ENCODE measurements around the gene SLC27A5.
A peak's percentile ranks its signal among the peaks of the same experiment; 100 is the strongest.
"Not testable (repeated sequence)": the region's sequence is repeated elsewhere in the genome, so short reads cannot be mapped to it uniquely, and the experiment has no call there.

SLC27A5 gene

DNA sequence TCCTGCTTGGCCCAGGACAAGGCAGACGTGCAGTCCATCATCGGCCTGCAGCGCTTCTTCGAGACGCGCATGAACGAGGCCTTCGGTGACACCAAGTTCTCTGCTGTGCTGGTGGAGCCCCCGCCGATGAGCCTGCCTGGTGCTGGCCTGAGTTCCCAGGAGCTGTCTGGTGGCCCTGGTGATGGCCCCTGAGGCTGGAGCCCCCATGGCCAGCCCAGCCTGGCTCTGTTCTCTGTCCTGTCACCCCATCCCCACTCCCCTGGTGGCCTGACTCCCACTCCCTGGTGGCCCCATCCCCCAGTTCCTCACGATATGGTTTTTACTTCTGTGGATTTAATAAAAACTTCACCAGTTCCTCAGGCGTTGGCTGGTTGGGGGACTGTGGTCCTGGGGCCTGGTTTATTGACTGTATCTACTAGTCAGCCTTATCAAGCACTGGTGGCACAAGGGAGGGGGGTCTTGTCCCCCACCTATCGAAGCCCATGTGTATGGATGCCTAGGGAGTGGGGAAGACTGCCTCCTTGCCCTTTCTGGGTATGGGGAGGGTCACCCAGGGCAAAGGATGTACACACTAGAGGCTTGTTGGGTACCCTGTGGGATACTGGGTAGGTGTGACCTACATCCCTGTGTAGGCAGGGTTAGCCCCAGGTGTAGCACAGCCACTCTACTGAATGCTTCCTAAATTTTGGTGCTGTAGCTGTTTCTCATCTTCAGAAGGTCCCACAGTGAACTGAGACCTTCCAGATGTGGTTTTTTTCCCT, 38.8 kb upstream of the SLC27A5 start:
- no peak for DNase-seq (ENCODE audit: low read depth in 2 of 2)

DNA sequence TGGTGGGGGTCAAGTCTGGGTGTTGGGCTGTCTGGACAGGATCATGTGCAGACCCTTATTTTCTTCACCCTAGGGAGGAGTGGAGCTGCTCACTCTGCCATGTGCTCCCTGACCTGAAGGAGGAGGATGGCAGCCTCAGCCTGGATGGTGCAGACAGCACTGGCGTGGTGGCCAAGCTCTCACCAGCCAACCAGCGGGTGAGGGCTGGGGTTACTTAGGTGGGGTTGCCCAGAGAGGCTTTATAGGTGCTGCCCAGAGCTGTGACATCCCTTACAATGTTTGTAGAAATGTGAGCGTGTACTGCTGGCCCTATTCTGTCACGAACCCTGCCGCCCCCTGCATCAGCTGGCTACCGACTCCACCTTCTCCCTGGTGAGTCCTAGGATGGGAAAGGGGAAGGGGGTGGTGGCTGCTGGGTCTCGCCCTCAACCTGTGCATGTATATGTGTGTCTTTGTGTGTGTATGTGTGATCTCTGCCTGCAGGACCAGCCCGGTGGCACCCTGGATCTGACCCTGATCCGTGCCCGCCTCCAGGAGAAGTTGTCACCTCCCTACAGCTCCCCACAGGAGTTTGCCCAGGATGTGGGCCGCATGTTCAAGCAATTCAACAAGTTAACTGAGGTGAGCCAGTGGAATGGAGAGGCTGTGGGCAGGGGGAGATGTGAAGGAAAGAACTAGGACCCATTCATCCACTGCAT, 38.0 kb upstream of the SLC27A5 start:
- DNase-seq (ENCODE audit: low read depth in 2 of 2): no peak

DNA sequence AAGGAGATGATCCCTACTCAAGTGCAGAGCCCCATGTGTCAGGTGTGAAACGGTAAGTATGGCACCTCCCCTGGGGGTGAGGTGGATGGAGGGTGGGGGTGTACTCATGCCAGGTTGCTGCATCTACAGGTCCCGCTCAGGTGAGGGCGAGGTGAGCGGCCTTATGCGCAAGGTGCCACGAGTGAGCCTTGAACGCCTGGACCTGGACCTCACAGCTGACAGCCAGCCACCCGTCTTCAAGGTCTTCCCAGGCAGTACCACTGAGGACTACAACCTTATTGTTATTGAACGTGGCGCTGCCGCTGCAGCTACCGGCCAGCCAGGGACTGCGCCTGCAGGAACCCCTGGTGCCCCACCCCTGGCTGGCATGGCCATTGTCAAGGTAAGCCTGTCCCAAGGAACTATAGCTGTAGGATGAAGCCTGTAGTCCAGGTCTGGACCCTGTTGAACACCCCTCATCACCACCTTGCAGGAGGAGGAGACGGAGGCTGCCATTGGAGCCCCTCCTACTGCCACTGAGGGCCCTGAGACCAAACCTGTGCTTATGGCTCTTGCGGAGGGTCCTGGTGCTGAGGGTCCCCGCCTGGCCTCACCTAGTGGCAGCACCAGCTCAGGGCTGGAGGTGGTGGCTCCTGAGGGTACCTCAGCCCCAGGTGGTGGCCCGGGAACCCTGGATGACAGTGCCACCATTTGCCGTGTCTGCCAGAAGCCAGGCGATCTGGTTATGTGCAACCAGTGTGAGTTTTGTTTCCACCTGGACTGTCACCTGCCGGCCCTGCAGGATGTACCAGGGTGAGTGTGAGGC, 37.3 kb upstream of the SLC27A5 start:
- DNase-seq (ENCODE audit: low read depth in 2 of 2): no peak

DNA sequence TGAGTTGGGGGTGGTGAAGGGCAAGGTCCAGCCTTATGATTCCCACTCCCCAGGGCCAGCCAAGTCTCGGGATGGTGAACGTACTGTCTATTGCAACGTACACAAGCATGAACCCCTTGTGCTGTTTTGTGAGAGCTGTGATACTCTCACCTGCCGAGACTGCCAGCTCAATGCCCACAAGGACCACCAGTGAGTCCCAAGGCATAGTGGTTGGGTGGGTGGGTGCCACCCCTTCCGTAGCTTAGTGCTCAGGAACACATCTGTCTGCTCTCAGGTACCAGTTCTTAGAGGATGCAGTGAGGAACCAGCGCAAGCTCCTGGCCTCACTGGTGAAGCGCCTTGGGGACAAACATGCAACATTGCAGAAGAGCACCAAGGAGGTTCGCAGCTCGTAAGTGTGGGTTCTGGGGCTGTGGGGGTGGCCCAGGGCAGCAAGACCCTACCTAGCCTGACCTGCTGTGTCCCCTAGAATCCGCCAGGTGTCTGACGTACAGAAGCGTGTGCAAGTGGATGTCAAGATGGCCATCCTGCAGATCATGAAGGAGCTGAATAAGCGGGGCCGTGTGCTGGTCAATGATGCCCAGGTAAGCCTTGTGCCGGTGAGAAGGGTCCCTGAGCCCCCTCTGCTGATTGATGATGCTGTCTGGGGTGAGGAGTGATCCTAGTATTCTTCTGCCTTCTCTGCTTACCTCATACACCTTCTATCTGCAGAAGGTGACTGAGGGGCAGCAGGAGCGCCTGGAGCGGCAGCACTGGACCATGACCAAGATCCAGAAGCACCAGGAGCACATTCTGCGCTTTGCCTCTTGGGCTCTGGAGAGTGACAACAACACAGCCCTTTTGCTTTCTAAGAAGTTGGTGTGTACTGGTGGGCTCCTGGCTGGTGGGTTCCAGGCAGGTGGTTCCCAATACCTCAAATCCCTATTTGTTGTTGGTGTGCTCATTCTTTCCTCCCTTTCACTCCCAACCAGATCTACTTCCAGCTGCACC, 35.8 kb upstream of the SLC27A5 start:
- DNase-seq (ENCODE audit: low read depth in 2 of 2): no peak

DNA sequence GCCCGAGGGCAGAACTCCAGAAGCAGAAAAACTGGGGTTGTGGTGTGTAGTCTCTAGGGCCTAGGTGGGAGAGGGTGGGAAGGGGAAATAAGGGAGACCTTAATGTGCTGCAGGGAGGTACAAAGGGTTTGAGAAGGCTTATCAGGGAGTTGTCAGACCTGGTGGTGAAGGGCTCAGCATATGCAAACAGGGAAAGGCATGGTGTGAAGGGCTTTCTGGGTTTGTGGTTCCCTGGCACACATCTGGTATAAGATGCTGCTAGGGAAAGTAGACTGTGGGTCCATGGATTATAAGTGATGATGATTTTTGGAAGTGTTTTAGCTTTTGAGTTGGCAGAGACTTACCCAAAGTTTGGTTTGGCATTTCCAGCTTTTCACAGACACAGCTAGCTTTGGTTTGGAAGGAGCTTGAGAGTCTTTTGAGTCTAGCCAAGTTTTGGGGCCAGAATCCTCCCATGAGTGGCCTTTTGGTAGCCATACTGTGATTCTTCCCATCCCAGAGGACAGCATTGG, 34.3 kb upstream of the SLC27A5 start:
- no peak for DNase-seq (ENCODE audit: low read depth in 2 of 2)

DNA sequence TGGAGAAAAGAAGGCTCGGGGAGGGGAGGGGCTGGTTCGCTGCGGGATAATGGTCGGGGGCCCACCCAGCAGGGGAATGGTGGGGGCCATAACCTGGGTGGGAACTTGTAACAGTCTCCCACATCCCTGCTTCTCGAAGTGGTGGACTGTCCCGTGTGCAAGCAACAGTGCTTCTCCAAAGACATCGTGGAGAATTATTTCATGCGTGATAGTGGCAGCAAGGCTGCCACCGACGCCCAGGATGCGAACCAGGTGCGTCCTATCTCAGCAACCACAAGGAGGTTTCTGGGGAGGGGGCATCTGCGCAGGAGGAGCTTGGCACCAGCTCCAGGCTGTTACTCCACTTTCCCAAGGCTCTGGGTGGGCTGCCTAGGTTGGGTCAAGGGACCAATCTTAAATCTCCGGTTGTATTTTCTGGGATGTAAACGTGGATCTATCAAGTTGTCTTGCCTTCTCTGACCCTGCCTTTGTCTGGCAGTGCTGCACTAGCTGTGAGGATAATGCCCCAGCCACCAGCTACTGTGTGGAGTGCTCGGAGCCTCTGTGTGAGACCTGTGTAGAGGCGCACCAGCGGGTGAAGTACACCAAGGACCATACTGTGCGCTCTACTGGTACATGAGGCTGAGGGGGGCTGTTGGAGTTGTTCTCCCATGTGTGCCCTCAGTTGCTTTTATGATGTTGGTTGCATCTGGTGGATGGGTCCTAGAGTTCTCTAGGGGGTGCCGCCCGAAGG, 33.7 kb upstream of the SLC27A5 start:
- no peak for DNase-seq (ENCODE audit: low read depth in 2 of 2)

DNA sequence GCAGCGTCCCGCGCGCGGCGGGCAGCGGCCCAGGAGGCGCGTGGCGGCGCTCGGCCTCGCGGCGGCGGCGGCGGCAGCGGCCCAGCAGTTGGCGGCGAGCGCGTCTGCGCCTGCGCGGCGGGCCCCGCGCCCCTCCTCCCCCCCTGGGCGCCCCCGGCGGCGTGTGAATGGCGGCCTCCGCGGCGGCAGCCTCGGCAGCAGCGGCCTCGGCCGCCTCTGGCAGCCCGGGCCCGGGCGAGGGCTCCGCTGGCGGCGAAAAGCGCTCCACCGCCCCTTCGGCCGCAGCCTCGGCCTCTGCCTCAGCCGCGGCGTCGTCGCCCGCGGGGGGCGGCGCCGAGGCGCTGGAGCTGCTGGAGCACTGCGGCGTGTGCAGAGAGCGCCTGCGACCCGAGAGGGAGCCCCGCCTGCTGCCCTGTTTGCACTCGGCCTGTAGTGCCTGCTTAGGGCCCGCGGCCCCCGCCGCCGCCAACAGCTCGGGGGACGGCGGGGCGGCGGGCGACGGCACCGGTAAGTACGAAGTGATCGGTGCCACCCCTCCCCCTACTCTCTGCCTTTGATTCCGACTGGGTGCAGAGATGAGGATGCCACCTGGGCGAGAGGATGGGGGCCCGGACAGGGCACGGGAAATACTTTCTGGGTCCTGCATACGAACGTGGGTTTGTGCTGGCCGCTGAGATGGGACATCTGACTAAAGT, 32.9 kb upstream of the SLC27A5 start:
- DNase-seq (ENCODE audit: low read depth in 2 of 2): peak in 1 of 2 donors; percentile 48

DNA sequence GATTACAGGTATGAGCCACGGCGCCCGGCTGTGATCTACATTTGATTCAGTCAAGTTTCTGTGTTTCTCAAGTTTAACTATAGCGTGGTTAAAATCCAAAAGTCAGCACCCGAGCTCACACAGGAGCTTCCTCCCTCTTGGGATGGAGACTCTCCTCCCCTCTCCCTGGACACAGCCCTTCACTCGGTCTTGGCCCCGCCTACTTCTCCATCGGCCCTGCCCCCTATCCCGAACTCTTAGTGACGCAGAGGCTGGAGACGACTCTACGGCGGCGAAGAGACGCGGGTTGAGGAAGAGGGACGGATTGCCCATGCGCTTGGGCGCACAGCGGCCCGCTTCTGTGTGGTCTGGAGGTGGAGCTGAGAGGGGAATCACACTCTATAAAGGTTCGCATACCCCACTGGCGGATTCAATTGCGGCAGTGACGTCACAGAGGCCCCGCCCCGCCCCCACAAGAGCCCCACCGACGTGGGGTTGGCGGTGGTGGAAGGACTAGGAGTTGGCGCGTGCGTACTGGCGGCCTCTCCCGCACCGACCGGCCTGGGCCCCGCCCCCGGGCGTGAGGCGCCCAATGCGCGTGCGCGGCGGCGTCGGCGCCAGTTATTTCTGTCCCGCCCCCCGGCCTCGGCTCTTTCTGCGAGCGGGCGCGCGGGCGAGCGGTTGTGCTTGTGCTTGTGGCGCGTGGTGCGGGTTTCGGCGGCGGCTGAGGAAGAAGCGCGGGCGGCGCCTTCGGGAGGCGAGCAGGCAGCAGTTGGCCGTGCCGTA, 32.2 kb upstream of the SLC27A5 start, which contains the start of gene TRIM28:
Gene TRIM28 (plus strand): TSS at position 239 of the 765 bp plus-strand sequence. CDS start 694 bp downstream, outside the sequence.
- peak; percentile 100 for DNase-seq (ENCODE audit: low read depth in 2 of 2)

DNA sequence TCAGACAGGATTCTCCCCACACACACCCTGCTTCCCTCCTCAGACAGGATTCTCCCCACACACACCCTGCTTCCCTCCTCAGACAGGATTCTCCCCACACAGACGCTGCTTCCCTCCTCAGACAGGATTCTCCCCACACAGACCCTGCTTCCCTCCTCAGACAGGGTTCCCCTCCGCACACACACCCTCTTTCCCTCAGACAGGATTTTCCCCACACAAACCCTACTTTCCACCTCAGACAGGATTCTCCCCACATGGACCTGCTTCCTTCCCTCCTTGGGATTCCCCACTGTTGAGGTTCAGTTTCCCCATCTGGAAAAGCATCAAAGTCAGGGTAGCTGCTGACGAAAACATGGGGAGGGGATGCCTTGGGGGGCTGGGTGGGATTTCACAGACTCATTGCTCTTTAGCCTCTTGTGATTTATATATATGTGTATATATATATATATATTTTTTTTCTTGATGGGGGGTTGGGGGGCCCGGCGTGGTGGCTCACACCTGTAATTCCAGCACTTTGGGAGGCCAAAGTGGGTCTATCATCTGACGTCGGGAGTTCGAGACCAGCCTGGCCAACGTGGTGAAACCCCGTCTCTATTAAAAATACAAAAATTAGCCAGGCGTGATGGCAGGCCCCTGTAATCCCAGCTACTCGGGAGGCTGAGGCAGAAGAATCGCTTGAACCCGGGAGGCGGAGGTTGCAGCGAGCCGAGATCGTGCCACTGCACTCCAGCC, 31.0 kb upstream of the SLC27A5 start:
- DNase-seq (ENCODE audit: low read depth in 2 of 2): not testable (repeated sequence)

DNA sequence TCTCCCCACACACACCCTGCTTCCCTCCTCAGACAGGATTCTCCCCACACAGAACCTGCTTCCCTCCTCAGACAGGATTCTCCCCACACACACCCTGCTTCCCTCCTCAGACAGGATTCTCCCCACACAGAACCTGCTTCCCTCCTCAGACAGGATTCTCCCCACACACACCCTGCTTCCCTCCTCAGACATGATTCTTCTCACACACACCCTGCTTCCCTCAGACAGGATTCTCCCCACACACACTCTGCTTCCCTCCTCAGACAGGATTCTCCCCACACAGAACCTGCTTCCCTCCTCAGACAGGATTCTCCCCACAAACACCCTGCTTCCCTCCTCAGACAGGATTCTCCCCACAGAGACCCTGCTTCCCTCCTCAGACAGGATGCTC, 27.4 kb upstream of the SLC27A5 start:
- not testable (repeated sequence) for DNase-seq (ENCODE audit: low read depth in 2 of 2)

DNA sequence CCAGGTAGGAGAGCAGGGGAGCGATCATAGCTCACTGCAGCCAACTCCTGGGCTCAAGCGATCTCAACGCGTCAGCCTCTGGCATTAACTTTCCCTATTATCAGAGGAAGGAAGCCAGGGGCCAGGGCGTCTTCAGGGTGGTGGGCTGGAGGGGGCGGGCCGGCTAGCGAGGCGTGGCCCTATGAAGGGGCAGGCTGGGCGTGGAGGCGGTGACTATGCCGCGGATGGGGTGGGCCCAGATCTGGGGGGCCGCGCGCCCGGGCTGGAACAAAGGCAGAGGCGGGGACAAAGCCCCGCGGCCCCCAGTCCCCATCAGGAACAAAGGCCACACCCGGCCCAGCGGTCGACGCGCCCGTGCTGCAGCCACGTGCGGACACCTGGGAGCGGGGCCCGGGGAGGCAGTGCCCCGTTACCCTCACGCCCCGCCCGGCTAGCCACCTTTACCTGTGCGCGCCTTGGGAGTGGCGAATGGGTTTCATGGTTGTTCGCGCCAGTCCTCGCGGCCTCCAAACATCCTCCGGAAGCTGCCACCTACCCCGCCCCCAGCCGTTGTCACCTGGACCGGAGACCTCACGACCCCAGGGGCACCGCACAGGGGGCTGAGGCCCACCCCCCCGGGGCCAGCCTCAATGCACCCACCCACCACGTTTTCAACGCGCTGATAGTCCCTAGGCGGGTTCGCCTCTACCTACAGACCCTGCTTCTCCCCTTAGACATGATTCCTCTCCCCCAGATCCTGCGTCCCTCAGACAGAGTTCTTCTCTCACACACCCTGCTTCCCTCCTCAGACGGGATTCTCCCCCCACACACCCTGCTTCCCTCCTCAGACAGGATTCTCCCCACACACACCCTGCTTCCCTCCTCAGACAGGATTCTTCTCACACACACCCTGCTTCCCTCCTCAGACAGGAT, 26.7 kb upstream of the SLC27A5 start:
- no peak for DNase-seq (ENCODE audit: low read depth in 2 of 2)

DNA sequence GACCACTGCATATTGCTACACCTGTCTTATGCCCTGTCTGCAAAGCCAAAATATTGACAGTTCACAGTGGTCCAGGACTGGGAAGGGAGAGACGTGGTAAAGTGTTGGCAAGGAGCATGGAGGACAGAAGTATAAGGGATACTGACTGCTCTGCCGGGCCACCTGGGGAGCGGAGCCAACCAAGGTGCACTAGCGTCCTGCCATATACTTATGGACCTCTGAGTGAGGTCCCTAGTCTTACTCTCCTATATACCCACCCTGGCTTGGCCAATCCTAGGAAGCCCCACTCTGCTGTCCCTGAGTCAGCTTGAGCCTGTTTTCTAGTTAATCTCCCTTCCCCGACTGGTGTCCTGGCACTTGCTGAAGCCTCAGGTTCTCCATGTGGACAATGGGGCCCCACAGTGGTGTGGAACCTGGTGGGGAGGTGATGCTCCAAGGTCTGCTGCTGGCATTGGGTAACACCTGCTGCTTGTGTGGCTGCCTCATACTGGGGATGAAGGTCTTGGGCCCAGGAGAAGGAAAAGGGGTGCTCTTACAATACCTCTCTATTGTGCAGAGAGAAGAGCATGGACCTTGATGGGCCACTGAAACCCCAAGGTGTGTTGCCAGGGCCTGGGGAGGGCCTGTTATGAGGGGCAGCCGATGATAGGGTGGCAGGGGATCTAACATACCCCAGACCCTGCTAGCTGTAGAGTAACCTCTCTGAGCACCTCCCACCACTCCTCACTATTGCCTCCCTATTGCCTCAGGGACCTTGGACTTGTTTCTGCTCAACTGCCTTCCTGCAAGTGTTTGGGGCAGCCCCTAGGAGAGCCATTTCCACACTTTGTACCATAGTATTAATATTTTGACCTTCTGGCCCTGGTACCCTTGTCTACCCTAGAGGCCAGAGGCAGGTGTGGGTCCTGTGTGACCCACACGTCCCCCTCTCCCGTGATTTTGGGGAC, 25.3 kb upstream of the SLC27A5 start:
- DNase-seq (ENCODE audit: low read depth in 2 of 2): no peak

DNA sequence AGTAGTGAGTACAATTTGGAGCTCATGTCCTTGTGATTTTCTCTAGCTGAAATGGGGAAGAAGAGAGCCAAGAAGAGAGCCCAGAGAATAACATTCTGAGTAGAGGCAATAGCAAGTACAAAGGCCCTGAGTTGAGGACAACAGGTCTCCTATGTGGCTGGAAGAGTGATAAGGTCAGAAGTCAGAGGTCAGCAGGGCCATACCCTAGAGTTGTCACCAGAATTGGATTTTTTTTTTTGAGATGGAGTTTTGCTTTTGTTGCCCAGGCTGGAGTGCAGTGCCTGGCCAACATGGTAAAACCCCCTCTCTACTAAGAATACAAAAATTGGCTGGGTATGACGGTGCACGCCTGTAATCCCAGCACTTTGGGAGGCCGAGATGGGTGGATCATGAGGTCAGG, 24.1 kb upstream of the SLC27A5 start:
- no peak for DNase-seq (ENCODE audit: low read depth in 2 of 2)

DNA sequence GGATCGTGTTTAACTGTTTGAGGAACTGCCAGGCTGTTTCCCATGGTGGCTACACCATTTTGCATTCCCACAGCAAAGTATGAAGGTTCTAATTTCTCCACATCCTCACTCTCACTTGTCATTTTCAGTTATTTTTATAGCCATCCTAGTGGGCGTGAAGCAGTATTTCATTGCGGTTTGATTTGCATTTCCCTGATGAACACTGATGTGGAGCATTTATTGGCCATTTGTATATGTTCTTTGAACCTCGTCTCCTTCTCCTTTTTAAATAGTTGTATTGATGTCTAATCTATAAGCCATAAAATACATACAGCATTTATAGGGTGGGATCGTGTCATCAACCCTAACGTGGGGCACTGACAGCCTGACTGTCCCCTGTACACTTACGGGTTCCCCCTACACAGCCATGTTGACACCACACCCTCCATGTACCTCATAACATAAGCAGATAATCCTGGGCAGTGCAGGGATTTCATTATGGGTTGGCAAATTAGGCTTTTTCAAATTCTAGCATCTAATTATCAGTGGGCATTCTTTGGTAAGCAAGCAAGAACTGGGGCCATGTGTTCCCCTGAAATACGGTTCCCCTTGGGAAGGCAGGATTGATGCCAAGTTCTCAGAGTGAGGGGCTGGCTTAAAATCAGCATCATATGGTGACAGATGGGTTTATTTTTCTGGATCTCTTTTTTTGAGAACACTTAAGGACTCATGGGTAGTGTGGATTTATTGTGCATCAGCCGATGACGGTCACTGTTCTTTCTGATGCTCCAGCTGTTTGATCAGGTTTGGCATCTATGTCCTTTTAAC, 19.4 kb upstream of the SLC27A5 start:
- no peak for DNase-seq (ENCODE audit: low read depth in 2 of 2)

DNA sequence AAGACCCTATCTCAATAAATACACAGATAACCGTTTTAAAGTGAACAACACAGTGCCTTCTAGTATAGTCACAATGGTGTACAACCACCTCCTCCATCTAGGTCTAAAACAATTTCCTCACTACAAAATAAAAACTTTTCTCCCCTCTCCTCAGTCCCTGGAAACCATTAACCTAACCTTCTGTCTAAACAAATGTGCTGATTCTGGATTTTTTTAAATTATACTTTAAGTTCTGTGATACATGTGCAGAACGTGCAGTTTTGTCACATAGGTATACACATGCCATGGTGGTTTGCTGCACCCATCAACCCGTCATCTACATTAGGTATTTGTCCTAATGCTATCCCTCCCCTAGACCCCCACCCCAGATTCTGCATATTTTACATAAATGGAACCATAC, 17.6 kb upstream of the SLC27A5 start:
- DNase-seq (ENCODE audit: low read depth in 2 of 2): no peak
